ENCODE data around the gene PTPN7. TPM values are rescaled to one million over a fixed set of nuclear protein-coding genes. Genes with fewer than 3 reads are reported as not detected.

PTPN7 gene
- polyA plus RNA-seq, 1 of the 3 experiments (the other 2 are of a cell fraction), result not detected

- TF ChIP-seq RXRA (IDR thresholded peaks at IDR 0.05; ENCODE audit: borderline replicate concordance, low read depth) (no peak), TEAD4 (IDR thresholded peaks at IDR 0.05; ENCODE audit: borderline replicate concordance, insufficient read depth) (no peak), GATA2 (CRISPR knock-in tag; IDR thresholded peaks at IDR 0.05) (no peak), GABPA (IDR thresholded peaks at IDR 0.05; ENCODE audit: low read depth) (no peak), MAX (IDR thresholded peaks at IDR 0.05; ENCODE audit: low read depth) (no peak), MEF2A (IDR thresholded peaks at IDR 0.05; ENCODE audit: borderline replicate concordance, low read depth) (no peak), YY1 (IDR thresholded peaks at IDR 0.05; ENCODE audit: low read depth) (no peak), REST (IDR thresholded peaks at IDR 0.05; ENCODE audit: low read depth, low read length) (no peak)
- Histone ChIP-seq H3K36me3 (replicated peaks in 1 of 2; ENCODE audit: control insufficient read depth in 1 of 2, insufficient read depth in 2 of 2, low read length in 1 of 2) (peaks cover 10 to 30% of the 10 kb centered on the region in 2 experiments), H3K9me3 (no peaks in the 10 kb centered on the region), H3K9ac (no peak overlapping the region), H3K79me2 (ENCODE audit: insufficient read depth) (no peaks in the 10 kb centered on the region), H2AFZ (ENCODE audit: low read depth) (no peak overlapping the region), H3F3A (replicated peaks; ENCODE audit: insufficient read depth) (peaks cover 5% of the 10 kb centered on the region), H3K4me1 (ENCODE audit: control insufficient read depth in 1 of 2, insufficient read depth in 2 of 2, low read depth in 1 of 2, low read length in 1 of 2) (peaks cover 0 to 8% of the 10 kb centered on the region in 2 experiments; a peak in 1 of 4 replicates), H3K27me3 (ENCODE audit: insufficient read depth) (no peaks in the 10 kb centered on the region), H3K4me3 (ENCODE audit: low read depth in 2 of 2, low read length in 1 of 2) (no peak overlapping the region), H3K4me2 (no peak overlapping the region), H3K9me2 (no peaks in the 10 kb centered on the region), H3K27ac (ENCODE audit: low read depth in 2 of 2, low read length in 1 of 2) (no peak overlapping the region), H4K20me1 (ENCODE audit: insufficient read depth) (peaks cover 20% of the 10 kb centered on the region)
- ChIA-PET POLR2A (no interaction called here), CTCF (interaction anchor here (1.3 to 11.2 kb wide), 5 partner anchors 11 to 242 kb away, joined by 3 to 161 read pairs (median 19); partner anchors contain the start of genes ELF3 and GPR37L1)
- 94% methylated on average over 12 of the region's 12 CpGs for WGBS (ENCODE audit: low lambda C conversion rate)
- peak; percentile 19 for DNase-seq
Measured at GRCh38 chr1:202131956-202132821, 28.2 kb downstream of the PTPN7 start.

GRCh38 chr1:202130816-202131522 is 29.4 kb downstream of the PTPN7 start:
- H3F3A ChIP-seq (replicated peaks; ENCODE audit: insufficient read depth), result peaks cover 5% of the 10 kb centered on the region
- WGBS (ENCODE audit: low lambda C conversion rate), result 94% methylated on average over 4 of the region's 9 CpGs
- H3K4me3 ChIP-seq (ENCODE audit: low read depth in 2 of 2, low read length in 1 of 2), result no peak overlapping the region
- no peak overlapping the region; a peak in 1 of 4 replicates for H3K27ac ChIP-seq (ENCODE audit: low read depth in 2 of 2, low read length in 1 of 2)
- H3K9ac ChIP-seq, result no peak overlapping the region
- no peaks in the 10 kb centered on the region for H3K79me2 ChIP-seq (ENCODE audit: insufficient read depth)
- H3K4me2 ChIP-seq, result no peak overlapping the region
- DNase-seq, result no peak
- no peak overlapping the region for H2AFZ ChIP-seq (ENCODE audit: low read depth)
- ChIA-PET CTCF (interaction anchor here (3.4 to 11.2 kb wide), 3 partner anchors 10 to 131 kb away, joined by 19 to 161 read pairs (median 80); partner anchors contain the start of genes ELF3 and GPR37L1), POLR2A (interaction anchor here (0.6 kb wide), 1 partner anchor 8 kb away, joined by 3 read pairs; the partner anchor contains the start of gene GPR37L1)
- H4K20me1 ChIP-seq (ENCODE audit: insufficient read depth), result peaks cover 16% of the 10 kb centered on the region
- H3K4me1 ChIP-seq (ENCODE audit: control insufficient read depth in 1 of 2, insufficient read depth in 2 of 2, low read depth in 1 of 2, low read length in 1 of 2), result peaks cover 0 to 8% of the 10 kb centered on the region in 2 experiments; a peak in 1 of 4 replicates
- peaks cover 7 to 30% of the 10 kb centered on the region in 2 experiments for H3K36me3 ChIP-seq (replicated peaks in 1 of 2; ENCODE audit: control insufficient read depth in 1 of 2, insufficient read depth in 2 of 2, low read length in 1 of 2)
- no peaks in the 10 kb centered on the region for H3K9me3 ChIP-seq
- H3K27me3 ChIP-seq (ENCODE audit: insufficient read depth), result no peaks in the 10 kb centered on the region
- no peaks in the 10 kb centered on the region for H3K9me2 ChIP-seq
- no peak for TF ChIP-seq CHD2 (IDR thresholded peaks at IDR 0.05; ENCODE audit: low read length, partially characterized antibody)
- TF ChIP-seq MXI1 (IDR thresholded peaks at IDR 0.05; ENCODE audit: low read depth, low read length), result no peak
- TF ChIP-seq RXRA (IDR thresholded peaks at IDR 0.05; ENCODE audit: borderline replicate concordance, low read depth), result no peak
- TF ChIP-seq JUND (IDR thresholded peaks at IDR 0.05), result no peak
- no peak for TF ChIP-seq GABPA (IDR thresholded peaks at IDR 0.05; ENCODE audit: low read depth)
- no peak for TF ChIP-seq NRF1 (IDR thresholded peaks at IDR 0.05; ENCODE audit: low read depth, low read length)
- TF ChIP-seq NFIC (IDR thresholded peaks at IDR 0.05; ENCODE audit: borderline replicate concordance), result no peak
- no peak for TF ChIP-seq TEAD4 (IDR thresholded peaks at IDR 0.05; ENCODE audit: borderline replicate concordance, insufficient read depth)
- TF ChIP-seq YY1 (IDR thresholded peaks at IDR 0.05; ENCODE audit: low read depth), result no peak
- TF ChIP-seq USF2 (IDR thresholded peaks at IDR 0.05; ENCODE audit: borderline replicate concordance, low read depth, low read length), result no peak
- no peak for TF ChIP-seq ELF1 (IDR thresholded peaks at IDR 0.05)
- TF ChIP-seq ZBTB33 (IDR thresholded peaks at IDR 0.05; ENCODE audit: borderline replicate concordance, low read depth), result no peak
- no peak for TF ChIP-seq SIN3A (IDR thresholded peaks at IDR 0.05; ENCODE audit: borderline replicate concordance, low read depth, low read length)
